Fibroblast of lung (primary cell): Measurements from ENCODE around the gene CDH6. TPM values are rescaled to one million over a fixed set of nuclear protein-coding genes. Genes with fewer than 3 reads are reported as not detected.

Source experiments
- DNase-seq, 2 donors: peaks; one replicate each; pipeline versions ENCODE4 v3.0.0 to v3.0.0-alpha.2; 2010; ENCODE audit warnings: low read depth in 2 of 2
- H2AFZ ChIP-seq: 2 replicates; pipeline ENCODE4 v1.5.1; 2012; ENCODE audit warnings: low read length, control low read depth, inconsistent platforms
- H3K27ac ChIP-seq: 2 replicates; pipeline ENCODE4 v1.5.1; 2011; ENCODE audit warnings: low read length, control low read depth; ENCODE audit not compliant: insufficient read depth
- H3K27me3 ChIP-seq: 2 replicates; pipeline ENCODE4 v1.5.1; 2011; ENCODE audit warnings: mild to moderate bottlenecking, low read length; ENCODE audit not compliant: control insufficient read depth, insufficient read depth
- H3K36me3 ChIP-seq: 2 replicates; pipeline ENCODE4 v1.5.1; 2011; ENCODE audit warnings: low read length; ENCODE audit not compliant: control insufficient read depth, insufficient read depth
- H3K4me1 ChIP-seq: 2 replicates; pipeline ENCODE4 v1.5.1; 2011; ENCODE audit warnings: low read length; ENCODE audit not compliant: control insufficient read depth, insufficient read depth; ENCODE audit errors: extremely low read depth
- H3K4me2 ChIP-seq: 2 replicates; pipeline ENCODE4 v1.5.1; 2011; ENCODE audit warnings: low read length, control low read depth; ENCODE audit not compliant: insufficient read depth; ENCODE audit errors: extremely low read depth
- H3K4me3 ChIP-seq, 4 experiments: fragments of 200-600 bp in 1 of 4; sonication (generic) in 1 of 4; replicated peaks in 1 of 4; 2 replicates each; pipeline ENCODE4 v1.5.1; 2011 to 2016; ENCODE audit warnings: low read length in 4 of 4, low read depth in 3 of 4, mild to moderate bottlenecking in 3 of 4, control low read depth in 2 of 4, inconsistent platforms in 1 of 4, mixed read lengths in 1 of 4; ENCODE audit not compliant: insufficient read depth in 1 of 4; ENCODE audit errors: control extremely low read depth in 1 of 4
- H3K79me2 ChIP-seq: 2 replicates; pipeline ENCODE4 v1.5.1; 2012; ENCODE audit warnings: mild to moderate bottlenecking, low read length, inconsistent platforms; ENCODE audit not compliant: control insufficient read depth, insufficient read depth
- H3K9ac ChIP-seq: 2 replicates; pipeline ENCODE4 v1.5.1; 2011; ENCODE audit warnings: mild to moderate bottlenecking, low read length, control low read depth; ENCODE audit not compliant: insufficient read depth
- H3K9me3 ChIP-seq: 2 replicates; pipeline ENCODE4 v1.5.1; 2012; ENCODE audit warnings: low read depth, low read length; ENCODE audit not compliant: control insufficient read depth, insufficient read depth
- H4K20me1 ChIP-seq: 2 replicates; pipeline ENCODE4 v1.5.1; 2011; ENCODE audit warnings: low read length; ENCODE audit not compliant: control insufficient read depth, insufficient read depth; ENCODE audit errors: extremely low read depth
- EZH2 ChIP-seq: IDR thresholded peaks from 2 replicates; pipeline ENCODE4 v1.5.1; 2012; ENCODE audit warnings: low read length, control low read depth, mild to moderate bottlenecking; ENCODE audit errors: missing control alignments
- polyA plus RNA-seq, 2 donors: library from polyadenylated mRNA; depleted of rRNA in 1 of 2; stranded (reverse) in 1 of 2; unstranded in 1 of 2; fragments of >200 nt; gene quantifications; 2 replicates each; pipeline ENCODE4 v1.2.1, GENCODE V29; 2011 to 2012; ENCODE audit warnings: missing spikeins in 1 of 2
- total RNA-seq: library from RNA; depleted of rRNA; stranded (reverse); fragments of >200 nt; gene quantifications from 2 replicates; pipeline ENCODE4 v1.2.1, GENCODE V29; 2014
- TF ChIP-seq, protein P1 (sequence below), 2 donors: IDR thresholded peaks in 1 of 2; conservative IDR thresholded peaks in 1 of 2; 1 replicate in 1 of 2; 2 replicates in 1 of 2; pipeline ENCODE4 v1.5.1; 2011 to 2012; ENCODE audit warnings: low read length in 2 of 2, control low read depth in 1 of 2, inconsistent platforms in 1 of 2, low read depth in 1 of 2, mild to moderate bottlenecking in 1 of 2

The CDH6 gene
- total and polyA plus RNA-seq, 2 donors (not counting 1 experiment from before 2014, with no cell fraction given) = 10.4 to 18.8 TPM

DNA sequence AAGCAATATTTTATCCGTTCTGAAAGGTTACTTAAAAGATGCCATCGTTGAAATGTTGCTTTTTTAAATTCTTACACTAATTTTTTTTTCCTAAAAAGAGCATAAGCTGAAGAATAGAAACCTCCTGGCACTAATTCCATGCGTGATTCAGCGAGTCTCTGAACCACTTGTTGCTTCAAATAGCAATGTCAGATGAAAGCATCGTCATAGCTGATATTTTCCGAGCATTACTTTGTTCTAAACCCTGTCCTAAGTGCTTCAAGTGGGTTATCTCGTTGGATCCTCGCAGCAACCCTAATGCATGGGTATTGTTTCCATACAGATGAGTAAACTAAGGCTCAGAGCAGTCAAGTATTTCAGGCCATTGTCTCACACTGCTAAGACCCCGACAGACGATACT is 79.7 kb downstream of the CDH6 start:
- DNase-seq = peak in 1 of 2 donors; percentile 54
- Histone ChIP-seq H2AFZ (peak overlapping the region; percentile 83), H3K9me3 (no peaks in the 10 kb centered on the region), H3K4me3 (peak overlapping the region in 3 of 4 experiments; percentile 21 to 52 (median 41)), H3K79me2 (no peaks in the 10 kb centered on the region), H4K20me1 (no peaks in the 10 kb centered on the region), H3K36me3 (no peaks in the 10 kb centered on the region), H3K4me2 (peak overlapping the region; percentile 95), H3K4me1 (peaks cover 3% of the 10 kb centered on the region), H3K27me3 (no peaks in the 10 kb centered on the region), H3K27ac (peak overlapping the region; percentile 38), H3K9ac (no peak overlapping the region)
- TF ChIP-seq, protein P1, sequence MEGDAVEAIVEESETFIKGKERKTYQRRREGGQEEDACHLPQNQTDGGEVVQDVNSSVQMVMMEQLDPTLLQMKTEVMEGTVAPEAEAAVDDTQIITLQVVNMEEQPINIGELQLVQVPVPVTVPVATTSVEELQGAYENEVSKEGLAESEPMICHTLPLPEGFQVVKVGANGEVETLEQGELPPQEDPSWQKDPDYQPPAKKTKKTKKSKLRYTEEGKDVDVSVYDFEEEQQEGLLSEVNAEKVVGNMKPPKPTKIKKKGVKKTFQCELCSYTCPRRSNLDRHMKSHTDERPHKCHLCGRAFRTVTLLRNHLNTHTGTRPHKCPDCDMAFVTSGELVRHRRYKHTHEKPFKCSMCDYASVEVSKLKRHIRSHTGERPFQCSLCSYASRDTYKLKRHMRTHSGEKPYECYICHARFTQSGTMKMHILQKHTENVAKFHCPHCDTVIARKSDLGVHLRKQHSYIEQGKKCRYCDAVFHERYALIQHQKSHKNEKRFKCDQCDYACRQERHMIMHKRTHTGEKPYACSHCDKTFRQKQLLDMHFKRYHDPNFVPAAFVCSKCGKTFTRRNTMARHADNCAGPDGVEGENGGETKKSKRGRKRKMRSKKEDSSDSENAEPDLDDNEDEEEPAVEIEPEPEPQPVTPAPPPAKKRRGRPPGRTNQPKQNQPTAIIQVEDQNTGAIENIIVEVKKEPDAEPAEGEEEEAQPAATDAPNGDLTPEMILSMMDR (conservative IDR thresholded peaks at IDR 0.05 in 1 of 2, IDR thresholded peaks at IDR 0.05 in 1 of 2; ENCODE audit: low read depth in 1 of 2, low read length in 2 of 2) = no peak
- no peak for TF ChIP-seq EZH2

DNA sequence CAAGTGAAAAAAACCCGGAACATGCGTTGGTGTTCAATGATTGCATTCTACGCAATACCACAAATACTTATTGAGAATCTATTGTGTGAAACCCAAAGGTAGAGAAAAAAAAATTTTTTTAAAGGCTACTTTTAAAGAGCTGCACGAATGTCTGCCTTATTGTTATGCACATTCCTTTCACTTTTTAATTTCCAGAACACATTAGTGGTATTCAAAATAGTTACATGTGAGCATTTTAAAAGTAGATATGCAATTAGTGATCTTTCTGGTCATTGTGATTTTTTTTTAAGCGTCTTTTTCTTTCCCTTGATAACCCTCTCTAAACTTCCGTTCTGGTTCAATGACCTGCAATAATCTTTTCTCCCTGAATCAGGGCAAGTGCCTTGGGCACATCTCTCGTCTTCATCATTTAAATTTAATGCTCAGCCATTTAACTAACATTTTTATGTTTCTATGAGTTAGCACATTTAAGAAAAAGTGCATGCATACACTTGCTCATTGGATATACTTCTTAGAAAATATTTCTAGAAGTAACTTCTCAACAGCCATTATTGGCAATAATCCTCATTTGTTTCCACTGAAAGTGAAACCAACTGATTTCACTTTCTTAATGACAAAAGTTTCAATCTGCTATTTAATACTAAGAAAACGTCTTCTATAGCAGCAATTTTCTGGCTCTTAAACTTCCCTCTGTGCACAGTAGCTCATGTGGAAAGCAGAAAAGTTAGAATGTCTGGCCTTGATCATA is 80.3 kb downstream of the CDH6 start:
- peak overlapping the region; percentile 65 for H3K27ac ChIP-seq
- H3K4me1 ChIP-seq = peaks cover 3% of the 10 kb centered on the region
- H3K9ac ChIP-seq = peak overlapping the region; percentile 21
- H3K4me3 ChIP-seq = peak overlapping the region; percentile 15 to 52 (median 31)
- H3K9me3 ChIP-seq = no peaks in the 10 kb centered on the region
- TF ChIP-seq EZH2 = no peak
- TF ChIP-seq, protein P1 (conservative IDR thresholded peaks at IDR 0.05 in 1 of 2, IDR thresholded peaks at IDR 0.05 in 1 of 2; ENCODE audit: low read depth in 1 of 2, low read length in 2 of 2) = no peak
- no peaks in the 10 kb centered on the region for H3K79me2 ChIP-seq
- H3K4me2 ChIP-seq = peak overlapping the region; percentile 95
- no peaks in the 10 kb centered on the region for H3K27me3 ChIP-seq
- peak in 1 of 2 donors; percentile 4 for DNase-seq
- no peaks in the 10 kb centered on the region for H4K20me1 ChIP-seq
- H3K36me3 ChIP-seq = no peaks in the 10 kb centered on the region
- peak overlapping the region; percentile 83 for H2AFZ ChIP-seq

DNA sequence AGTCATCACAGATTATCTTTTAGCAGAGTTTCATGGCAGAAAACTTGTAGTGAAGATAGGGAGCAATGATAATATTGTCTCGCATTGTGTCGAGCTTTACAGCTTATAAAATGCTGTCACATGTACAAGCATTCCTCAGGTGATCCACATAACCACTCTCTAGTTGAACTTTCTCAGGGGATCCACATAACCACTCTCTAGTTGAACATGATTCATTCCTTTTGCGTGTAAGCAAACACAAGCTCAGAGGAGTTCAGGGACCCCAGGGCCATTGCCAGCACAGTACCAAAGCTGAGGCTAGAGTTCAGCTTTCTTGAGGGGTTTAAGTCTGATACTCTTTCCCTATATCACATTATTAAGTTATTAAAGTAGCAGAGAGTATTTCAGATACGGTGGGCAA is 86.7 kb downstream of the CDH6 start:
- Histone ChIP-seq H2AFZ (no peak overlapping the region), H3K27ac (no peak overlapping the region), H3K4me2 (no peak overlapping the region), H3K4me3 (no peak overlapping the region), H3K27me3 (no peaks in the 10 kb centered on the region), H3K4me1 (no peaks in the 10 kb centered on the region), H3K9me3 (no peaks in the 10 kb centered on the region), H3K9ac (no peak overlapping the region), H3K79me2 (no peaks in the 10 kb centered on the region), H3K36me3 (no peaks in the 10 kb centered on the region), H4K20me1 (no peaks in the 10 kb centered on the region)
- TF ChIP-seq, protein P1 (conservative IDR thresholded peaks at IDR 0.05 in 1 of 2, IDR thresholded peaks at IDR 0.05 in 1 of 2; ENCODE audit: low read depth in 1 of 2, low read length in 2 of 2) = no peak
- no peak for TF ChIP-seq EZH2
- peak in 1 of 2 donors; percentile 69 for DNase-seq
